GM12874 (cell line): ENCODE results near the gene LSR.

Experiments used
- CTCF ChIP-seq: IDR thresholded peaks from 2 replicates; pipeline ENCODE4 v1.5.1; 2011; ENCODE audit warnings: low read depth, mild to moderate bottlenecking, control low read depth, low read length, moderate library complexity; ENCODE audit not compliant: insufficient read depth

Gene LSR

GRCh38 chr19:35222373-35223015, 26.3 kb upstream of the LSR start:
- TF ChIP-seq CTCF, result no peak

GRCh38 chr19:35223084-35223790, 25.6 kb upstream of the LSR start:
- no peak for TF ChIP-seq CTCF

GRCh38 chr19:35223862-35224505, 24.8 kb upstream of the LSR start:
- TF ChIP-seq CTCF, result no peak

GRCh38 chr19:35224681-35225571, 23.9 kb upstream of the LSR start:
- no peak for TF ChIP-seq CTCF

GRCh38 chr19:35225951-35226350, 22.9 kb upstream of the LSR start:
- TF ChIP-seq CTCF, result no peak

GRCh38 chr19:35226748-35227147, 22.1 kb upstream of the LSR start:
- no peak for TF ChIP-seq CTCF

- TF ChIP-seq CTCF, result no peak
Measured at GRCh38 chr19:35228177-35228930, 20.4 kb upstream of the LSR start, which contains the start of gene FAM187B. Gene FAM187B (minus strand): TSS chr19:35228739. CDS start chr19:35228680, 59 bp downstream.
